SW 1271 (cell line): ENCODE results near the gene C6orf163.

Source experiments
- DNase-seq, 2 experiments: peaks; one replicate each; lab custom pipeline; 2025; lab: John Stamatoyannopoulos, UW

C6orf163 gene

DNA sequence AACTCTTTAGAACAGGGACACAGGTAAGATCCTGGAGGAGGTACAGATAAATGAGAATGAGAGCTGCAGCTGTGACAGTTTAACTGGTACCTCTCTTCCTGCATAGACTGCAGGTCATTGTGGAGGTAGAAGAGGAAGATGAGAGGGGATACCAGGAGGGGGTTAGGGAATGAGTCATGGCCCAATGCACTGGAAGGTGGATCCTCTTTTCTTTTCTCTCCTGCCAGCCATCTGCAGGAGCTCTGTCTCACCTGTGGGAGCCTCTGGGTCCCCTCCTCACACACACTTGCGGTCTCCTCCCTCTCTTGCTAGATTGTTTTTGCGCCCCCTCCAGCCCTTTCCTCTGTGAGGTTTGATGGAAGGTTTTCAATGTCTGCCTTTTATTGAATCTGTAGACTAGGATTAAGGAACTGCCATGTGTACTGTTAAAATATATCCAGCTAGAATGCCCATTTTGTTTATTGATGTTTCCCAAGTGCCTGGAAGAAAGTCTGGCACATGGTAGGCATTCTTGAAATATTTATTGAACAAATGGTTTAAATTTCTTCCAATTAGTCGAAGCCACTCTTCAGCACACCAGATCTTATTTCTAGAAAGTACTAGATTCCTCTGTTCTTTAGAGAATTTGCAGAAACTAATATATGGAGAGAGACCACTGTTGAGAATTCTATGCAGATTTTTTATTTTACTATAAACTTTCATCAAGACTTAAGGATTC, 13.0 kb downstream of the C6orf163 start:
- no peak for DNase-seq

DNA sequence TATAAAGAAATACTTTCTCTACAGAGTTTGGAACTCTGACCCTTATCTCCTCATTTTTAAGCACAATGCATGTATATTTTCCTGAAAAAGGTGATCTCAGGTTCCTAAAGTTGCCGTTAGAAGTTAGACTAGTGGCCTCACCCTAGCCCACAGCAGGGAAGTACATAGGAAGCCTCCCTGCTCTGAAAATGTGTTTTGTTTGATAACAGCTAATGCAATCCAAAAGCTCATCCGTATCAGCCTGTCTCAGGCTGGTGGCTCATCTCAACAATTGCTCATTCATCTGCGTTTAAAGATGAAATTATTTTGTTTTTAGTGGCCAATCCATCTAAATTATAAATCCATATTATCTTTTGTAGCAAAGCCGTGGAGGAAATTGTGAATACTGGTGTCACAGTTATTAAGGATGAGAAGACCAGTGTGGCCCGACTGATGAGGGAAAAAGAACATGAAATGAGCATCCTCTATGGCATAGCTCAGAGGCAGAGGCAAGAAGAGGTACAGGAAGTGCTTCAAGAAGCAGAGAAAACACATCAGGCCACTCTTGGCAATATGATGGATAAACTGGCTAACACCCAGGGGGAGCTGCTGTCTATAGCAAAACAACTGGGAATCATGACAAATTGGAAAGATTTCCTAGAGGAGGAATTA, 20.1 kb downstream of the C6orf163 start:
- DNase-seq, result no peak

GRCh38 chr6:87366072-87366827, 21.6 kb downstream of the C6orf163 start:
- no peak for DNase-seq

- DNase-seq, result no peak
Observed at GRCh38 chr6:87366899-87367298, 22.3 kb downstream of the C6orf163 start.

- no peak for DNase-seq
Observed at GRCh38 chr6:87373377-87373776, 28.8 kb downstream of the C6orf163 start.

DNA sequence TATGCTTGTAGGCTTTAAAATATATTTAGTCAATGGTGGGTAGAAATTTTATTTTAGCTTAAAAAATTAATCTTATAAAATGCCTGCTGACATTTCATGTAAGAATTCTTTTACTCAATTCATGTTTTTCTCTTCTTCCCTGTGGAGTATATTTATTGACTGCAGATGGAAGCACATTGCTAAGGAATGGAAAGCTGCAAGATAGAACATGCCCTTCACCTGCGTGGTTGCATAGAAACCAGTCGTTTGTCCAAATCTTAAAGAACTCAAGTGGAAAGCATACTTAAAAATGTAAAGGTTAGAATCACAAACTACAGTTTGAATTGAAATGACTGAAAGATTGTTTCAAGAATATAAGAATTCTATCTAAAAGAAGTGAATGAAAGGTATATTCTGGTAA, 30.7 kb downstream of the C6orf163 start:
- no peak for DNase-seq

DNA sequence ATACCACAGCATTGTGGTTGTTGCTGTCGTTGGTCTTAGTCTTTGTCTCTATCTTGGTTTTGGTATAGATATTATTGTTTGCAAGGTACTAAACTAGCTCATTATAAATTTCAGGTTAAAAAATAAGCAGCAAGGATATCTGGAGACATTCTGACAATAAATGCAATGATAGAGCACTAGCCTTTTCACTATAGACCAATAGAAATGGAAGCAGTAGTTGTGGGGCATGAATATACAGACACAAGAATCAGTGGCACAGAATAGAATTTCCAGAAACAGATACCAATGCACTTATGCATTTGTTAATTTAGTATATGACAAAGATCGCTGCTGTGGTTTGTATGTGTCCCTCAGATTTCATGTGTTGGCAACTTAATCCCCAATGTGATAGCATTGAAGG, 32.0 kb downstream of the C6orf163 start:
- no peak for DNase-seq

GRCh38 chr6:87378947-87379346, 34.3 kb downstream of the C6orf163 start:
- no peak for DNase-seq

DNA sequence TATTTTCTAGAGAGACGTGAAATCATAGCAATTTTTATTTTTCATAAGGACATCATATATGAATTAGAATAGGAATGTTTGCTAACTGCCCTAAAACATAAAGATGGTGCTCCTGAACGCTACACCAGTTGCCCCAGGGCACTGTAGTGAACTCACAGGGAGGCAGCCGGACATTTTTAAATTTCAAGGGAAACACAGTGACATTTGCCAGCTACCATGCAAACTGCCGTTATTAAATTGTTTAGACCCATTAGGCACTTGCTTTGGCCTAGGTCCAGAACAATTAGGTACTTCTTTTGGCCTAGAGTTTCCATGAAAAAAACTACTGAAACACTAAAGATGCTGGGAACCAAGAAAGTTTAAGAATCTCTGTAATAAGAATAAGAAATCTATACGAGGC, 38.2 kb downstream of the C6orf163 start:
- no peak for DNase-seq

- no peak for DNase-seq
Observed at GRCh38 chr6:87384038-87384437, 39.4 kb downstream of the C6orf163 start.

GRCh38 chr6:87384449-87384848, 39.8 kb downstream of the C6orf163 start:
- no peak for DNase-seq

- peak in 1 of 2 experiments; percentile 13 for DNase-seq
Observed at GRCh38 chr6:87391334-87391733, 46.7 kb downstream of the C6orf163 start.

GRCh38 chr6:87393026-87393622, 48.5 kb downstream of the C6orf163 start:
- DNase-seq, result peak in 1 of 2 experiments; percentile 63

- DNase-seq, result no peak
Observed at GRCh38 chr6:87395431-87395830, 50.8 kb downstream of the C6orf163 start.

GRCh38 chr6:87396595-87397392, 52.2 kb downstream of the C6orf163 start:
- DNase-seq, result no peak

DNA sequence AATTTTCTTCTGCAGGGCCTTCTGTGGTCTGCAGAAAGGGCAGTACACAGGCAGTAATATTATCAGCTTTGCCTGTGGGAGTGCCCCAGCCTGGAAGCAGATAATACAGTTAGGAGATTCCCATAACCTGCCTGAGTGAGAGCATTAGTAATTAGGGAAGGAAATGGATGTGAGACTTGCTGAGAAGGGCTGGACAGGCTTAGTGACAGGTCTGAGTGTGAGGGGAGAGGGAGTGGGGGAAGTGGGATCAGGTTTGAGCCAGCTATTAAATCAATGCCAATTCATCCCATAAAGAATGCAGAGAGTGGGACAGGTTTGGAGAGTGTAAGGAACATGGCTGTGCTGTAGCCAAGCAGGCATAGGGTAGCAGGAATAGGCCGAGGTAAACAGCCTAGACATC, 53.0 kb downstream of the C6orf163 start:
- no peak for DNase-seq

DNA sequence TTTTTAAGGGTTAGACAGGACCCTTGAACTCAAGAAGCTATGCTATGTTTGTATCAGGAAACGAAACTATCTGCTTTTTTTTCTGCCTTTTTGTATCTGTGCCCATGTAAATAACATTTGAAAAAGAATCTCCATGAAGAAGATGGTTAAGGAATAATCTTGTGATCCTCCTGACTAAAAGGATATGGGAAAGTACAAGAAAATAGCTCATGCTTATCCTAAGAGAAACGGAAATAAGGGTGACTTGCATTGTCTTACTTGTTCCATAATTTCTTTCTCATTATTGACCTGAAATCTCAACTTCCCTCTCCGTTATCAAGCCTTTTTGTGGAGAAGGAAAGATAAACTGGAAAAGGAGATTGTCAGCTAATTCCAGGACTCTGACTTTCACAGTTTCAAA, 57.2 kb downstream of the C6orf163 start:
- DNase-seq, result no peak

DNA sequence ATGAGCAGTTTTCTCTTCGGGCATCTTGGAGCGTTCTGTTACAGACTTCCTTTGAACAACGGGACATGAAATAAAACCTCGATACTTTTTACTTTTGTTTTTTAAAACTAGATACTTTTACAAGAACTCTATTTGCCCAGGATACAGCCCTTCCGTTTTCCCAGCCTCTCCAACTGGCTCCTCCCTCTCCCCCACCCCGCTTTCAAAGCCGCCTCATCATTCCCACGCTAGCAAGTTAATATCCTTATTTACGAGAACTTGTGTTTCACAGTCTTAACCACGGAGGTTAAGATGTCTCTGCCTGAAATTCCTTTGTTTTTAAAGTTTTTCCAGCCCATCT, 62.9 kb downstream of the C6orf163 start:
- peak; percentile 37 to 80 for DNase-seq

GRCh38 chr6:87407901-87408720, 63.5 kb downstream of the C6orf163 start, which contains the start of gene CFAP206:
CFAP206 (plus strand) TSS chr6:87407972; CDS start chr6:87409840, 1,868 bp downstream.
- DNase-seq, result peak; percentile 62 to 80

- no peak for DNase-seq
Observed at GRCh38 chr6:87408721-87409155, 64.1 kb downstream of the C6orf163 start.
